ENCODE data around the gene VPS8. TPM values are rescaled to one million over a fixed set of nuclear protein-coding genes. Genes with fewer than 3 reads are reported as not detected.
"Not testable (repeated sequence)": the region's sequence is repeated elsewhere in the genome, so short reads cannot be mapped to it uniquely, and the experiment has no call there.

Gene VPS8
- total RNA-seq, 2 experiments from 2014 or later, result 32.7 to 33.7 TPM

- Mint-ChIP-seq H3K27me3 (ENCODE audit: low read depth) (no peaks in the 10 kb centered on the region), H3K36me3 (ENCODE audit: low read depth) (peaks cover 21% of the 10 kb centered on the region), H3K9me3 (no peaks in the 10 kb centered on the region), H3K4me1 (ENCODE audit: low read depth) (no peaks in the 10 kb centered on the region), H3K27ac (no peak overlapping the region), H3K4me3 (no peak overlapping the region)
- intact Hi-C loops (cut with micrococcal nuclease), result no loop called here
- DNase-seq, result no peak
- CTCF ChIA-PET, result no interaction called here
Measured at GRCh38 chr3:184985586-184985985, 173.6 kb downstream of the VPS8 start.

GRCh38 chr3:184986366-184986889 is 174.5 kb downstream of the VPS8 start:
- no peak overlapping the region for H3K4me3 Mint-ChIP-seq
- DNase-seq, result no peak
- H3K27me3 Mint-ChIP-seq (ENCODE audit: low read depth), result no peaks in the 10 kb centered on the region
- CTCF ChIA-PET, result interaction anchor here (0.6 kb wide), 1 partner anchor 81 kb away, joined by 4 read pairs; no protein-coding TSS in a partner anchor
- no peaks in the 10 kb centered on the region for H3K9me3 Mint-ChIP-seq
- intact Hi-C loops (cut with micrococcal nuclease), result no loop called here
- H3K27ac Mint-ChIP-seq, result no peak overlapping the region
- H3K36me3 Mint-ChIP-seq (ENCODE audit: low read depth), result peaks cover 23% of the 10 kb centered on the region
- H3K4me1 Mint-ChIP-seq (ENCODE audit: low read depth), result no peaks in the 10 kb centered on the region

- Mint-ChIP-seq H3K4me1 (ENCODE audit: low read depth) (no peaks in the 10 kb centered on the region), H3K4me3 (no peak overlapping the region), H3K9me3 (no peaks in the 10 kb centered on the region), H3K36me3 (ENCODE audit: low read depth) (peaks cover 14% of the 10 kb centered on the region), H3K27ac (no peak overlapping the region), H3K27me3 (ENCODE audit: low read depth) (no peaks in the 10 kb centered on the region)
- CTCF ChIA-PET, result no interaction called here
- no peak for DNase-seq
- intact Hi-C loops (cut with micrococcal nuclease), result no loop called here
Measured at GRCh38 chr3:184993394-184993793, 181.4 kb downstream of the VPS8 start.

GRCh38 chr3:185003876-185004275 is 191.9 kb downstream of the VPS8 start:
- intact Hi-C loops (cut with micrococcal nuclease); H3K4me1 Mint-ChIP-seq (ENCODE audit: low read depth); H3K27me3 Mint-ChIP-seq (ENCODE audit: low read depth); H3K4me3 Mint-ChIP-seq; DNase-seq; H3K27ac Mint-ChIP-seq; CTCF ChIA-PET; H3K9me3 Mint-ChIP-seq: not testable (repeated sequence)
- peaks cover 70% of the 10 kb centered on the region for H3K36me3 Mint-ChIP-seq (ENCODE audit: low read depth)

GRCh38 chr3:185009650-185010049 is 197.7 kb downstream of the VPS8 start:
- Mint-ChIP-seq H3K4me3 (no peak overlapping the region), H3K9me3 (peaks cover 18% of the 10 kb centered on the region), H3K4me1 (ENCODE audit: low read depth) (no peaks in the 10 kb centered on the region), H3K36me3 (ENCODE audit: low read depth) (peaks cover 72% of the 10 kb centered on the region), H3K27me3 (ENCODE audit: low read depth) (no peaks in the 10 kb centered on the region), H3K27ac (no peak overlapping the region)
- intact Hi-C loops (cut with micrococcal nuclease), result no loop called here
- CTCF ChIA-PET, result interaction anchor here (0.6 kb wide), 1 partner anchor 9 kb away, joined by 3 read pairs; no protein-coding TSS in a partner anchor
- DNase-seq, result no peak

- H3K4me3 Mint-ChIP-seq; H3K4me1 Mint-ChIP-seq (ENCODE audit: low read depth); H3K27me3 Mint-ChIP-seq (ENCODE audit: low read depth); intact Hi-C loops (cut with micrococcal nuclease); H3K27ac Mint-ChIP-seq; CTCF ChIA-PET; DNase-seq: not testable (repeated sequence)
- peaks cover 12% of the 10 kb centered on the region for H3K9me3 Mint-ChIP-seq
- peaks cover 50% of the 10 kb centered on the region for H3K36me3 Mint-ChIP-seq (ENCODE audit: low read depth)
Measured at GRCh38 chr3:185017584-185017983, 205.6 kb downstream of the VPS8 start.

GRCh38 chr3:185017996-185018395 is 206.0 kb downstream of the VPS8 start:
- intact Hi-C loops (cut with micrococcal nuclease); H3K27ac Mint-ChIP-seq; DNase-seq; H3K4me3 Mint-ChIP-seq; H3K4me1 Mint-ChIP-seq (ENCODE audit: low read depth); H3K27me3 Mint-ChIP-seq (ENCODE audit: low read depth): not testable (repeated sequence)
- CTCF ChIA-PET, result interaction anchor here (0.7 kb wide), 1 partner anchor 9 kb away, joined by 3 read pairs; no protein-coding TSS in a partner anchor
- Mint-ChIP-seq H3K9me3 (peaks cover 12% of the 10 kb centered on the region), H3K36me3 (ENCODE audit: low read depth) (peaks cover 46% of the 10 kb centered on the region)

- H3K4me1 Mint-ChIP-seq (ENCODE audit: low read depth), result no peaks in the 10 kb centered on the region
- H3K4me3 Mint-ChIP-seq, result no peak overlapping the region
- H3K27ac Mint-ChIP-seq, result no peak overlapping the region
- intact Hi-C loops (cut with micrococcal nuclease), result no loop called here
- H3K27me3 Mint-ChIP-seq (ENCODE audit: low read depth), result no peaks in the 10 kb centered on the region
- CTCF ChIA-PET, result interaction anchor here (0.6 kb wide), 1 partner anchor 207 kb away, joined by 3 read pairs; no protein-coding TSS in a partner anchor
- H3K9me3 Mint-ChIP-seq, result peaks cover 11% of the 10 kb centered on the region
- no peak for DNase-seq
- peaks cover 45% of the 10 kb centered on the region for H3K36me3 Mint-ChIP-seq (ENCODE audit: low read depth)
Measured at GRCh38 chr3:185021256-185021655, 209.3 kb downstream of the VPS8 start.

- Mint-ChIP-seq H3K9me3 (no peaks in the 10 kb centered on the region), H3K36me3 (ENCODE audit: low read depth) (peaks cover 40% of the 10 kb centered on the region), H3K27ac (no peak overlapping the region), H3K4me3 (no peak overlapping the region), H3K27me3 (ENCODE audit: low read depth) (no peaks in the 10 kb centered on the region), H3K4me1 (ENCODE audit: low read depth) (no peaks in the 10 kb centered on the region)
- CTCF ChIA-PET, result interaction anchor here (1.1 kb wide), 1 partner anchor 152 kb away, joined by 3 read pairs; no protein-coding TSS in a partner anchor
- DNase-seq, result no peak
- intact Hi-C loops (cut with micrococcal nuclease), result no loop called here
Measured at GRCh38 chr3:185024406-185024805, 212.4 kb downstream of the VPS8 start.

- no peak for DNase-seq
- no peak overlapping the region for H3K27ac Mint-ChIP-seq
- no peaks in the 10 kb centered on the region for H3K4me1 Mint-ChIP-seq (ENCODE audit: low read depth)
- peaks cover 40% of the 10 kb centered on the region for H3K36me3 Mint-ChIP-seq (ENCODE audit: low read depth)
- no peaks in the 10 kb centered on the region for H3K9me3 Mint-ChIP-seq
- CTCF ChIA-PET, result interaction anchor here (1.1 kb wide), 1 partner anchor 151 kb away, joined by 3 read pairs; no protein-coding TSS in a partner anchor
- no peaks in the 10 kb centered on the region for H3K27me3 Mint-ChIP-seq (ENCODE audit: low read depth)
- intact Hi-C loops (cut with micrococcal nuclease), result no loop called here
- no peak overlapping the region for H3K4me3 Mint-ChIP-seq
Measured at GRCh38 chr3:185024966-185025365, 213.0 kb downstream of the VPS8 start.

GRCh38 chr3:185028121-185028520 is 216.2 kb downstream of the VPS8 start:
- no peak for DNase-seq
- Mint-ChIP-seq H3K4me3 (no peak overlapping the region), H3K27me3 (ENCODE audit: low read depth) (no peaks in the 10 kb centered on the region), H3K36me3 (ENCODE audit: low read depth) (peaks cover 59% of the 10 kb centered on the region), H3K27ac (no peak overlapping the region), H3K4me1 (ENCODE audit: low read depth) (no peaks in the 10 kb centered on the region), H3K9me3 (no peaks in the 10 kb centered on the region)
- intact Hi-C loops (cut with micrococcal nuclease), result no loop called here
- CTCF ChIA-PET, result interaction anchor here (1.1 kb wide), 1 partner anchor 16 kb away, joined by 7 read pairs; no protein-coding TSS in a partner anchor

GRCh38 chr3:185029086-185029485 is 217.1 kb downstream of the VPS8 start:
- H3K27ac Mint-ChIP-seq, result no peak overlapping the region
- CTCF ChIA-PET, result no interaction called here
- no peaks in the 10 kb centered on the region for H3K4me1 Mint-ChIP-seq (ENCODE audit: low read depth)
- intact Hi-C loops (cut with micrococcal nuclease), result no loop called here
- H3K36me3 Mint-ChIP-seq (ENCODE audit: low read depth), result peaks cover 65% of the 10 kb centered on the region
- DNase-seq, result no peak
- no peaks in the 10 kb centered on the region for H3K27me3 Mint-ChIP-seq (ENCODE audit: low read depth)
- peaks cover 2% of the 10 kb centered on the region for H3K9me3 Mint-ChIP-seq
- H3K4me3 Mint-ChIP-seq, result no peak overlapping the region

- H3K4me1 Mint-ChIP-seq (ENCODE audit: low read depth), result no peaks in the 10 kb centered on the region
- CTCF ChIA-PET, result no interaction called here
- no peak overlapping the region for H3K4me3 Mint-ChIP-seq
- DNase-seq, result no peak
- H3K9me3 Mint-ChIP-seq, result peaks cover 13% of the 10 kb centered on the region
- intact Hi-C loops (cut with micrococcal nuclease), result no loop called here
- no peak overlapping the region for H3K27ac Mint-ChIP-seq
- peaks cover 65% of the 10 kb centered on the region for H3K36me3 Mint-ChIP-seq (ENCODE audit: low read depth)
- H3K27me3 Mint-ChIP-seq (ENCODE audit: low read depth), result no peaks in the 10 kb centered on the region
Measured at GRCh38 chr3:185030399-185030798, 218.4 kb downstream of the VPS8 start.

Measured in activated naive CD4-positive, alpha-beta T cell treated with anti-CD3 and anti-CD28 coated beads for 36 hours (primary cell).